Colonic mucosa (tissue), 4 donors: ENCODE results near the gene AK2. TPM values are rescaled to one million over a fixed set of nuclear protein-coding genes. Genes with fewer than 3 reads are reported as not detected.

Experiments
- DNase-seq: peaks from one replicate; pipeline ENCODE4 v3.0.0-alpha.2; 2020
- H3K27ac ChIP-seq: fragments of 200-600 bp; one replicate; pipeline ENCODE4 v1.8.0; 2021
- H3K27me3 ChIP-seq: fragments of 200-600 bp; one replicate; pipeline ENCODE4 v1.8.0; 2021
- H3K36me3 ChIP-seq: fragments of 200-600 bp; one replicate; pipeline ENCODE4 v1.8.0; 2021
- H3K4me1 ChIP-seq: fragments of 200-600 bp; one replicate; pipeline ENCODE4 v1.8.0; 2021; ENCODE audit warnings: mild to moderate bottlenecking
- H3K4me3 ChIP-seq: fragments of 200-600 bp; one replicate; pipeline ENCODE4 v1.8.0; 2021
- H3K9ac ChIP-seq, 2 donors: one replicate each; pipeline ENCODE4 v1.7.0; 2013; ENCODE audit warnings: control low read depth in 2 of 2, low read depth in 2 of 2, low read length in 2 of 2
- H3K9me3 ChIP-seq: fragments of 200-600 bp; one replicate; pipeline ENCODE4 v1.8.0; 2021
- CTCF ChIP-seq: fragments of 200-600 bp; IDR thresholded peaks from one replicate; pipeline ENCODE4 v1.8.0; 2022; ENCODE audit warnings: antibody characterized with exemption, mild to moderate bottlenecking
- intact Hi-C: fragments of 100-400 bp; cut with DNase I; formaldehyde crosslinking; loops from one replicate; pipeline ENCODE4 v1.14.1; 2022
- total RNA-seq, 2 donors: library from RNA; stranded (reverse); fragmentation: NEBNext Ultra II Directional in 1 of 2; extraction: Animal tissue kit (Norgen Biotek cat#: 25700) in 1 of 2; gene quantifications; one replicate each; pipeline ENCODE4 v1.2.1, GENCODE V29; 2021
- donor health status: healthy.
- donor health status: DM: no; HTN: no; CAD: no.
- donor health status: DM: no; HTN: no; CAD: no.

AK2 gene
- total RNA-seq, 2 donors from 2014 or later, result 206 to 243 TPM

DNA sequence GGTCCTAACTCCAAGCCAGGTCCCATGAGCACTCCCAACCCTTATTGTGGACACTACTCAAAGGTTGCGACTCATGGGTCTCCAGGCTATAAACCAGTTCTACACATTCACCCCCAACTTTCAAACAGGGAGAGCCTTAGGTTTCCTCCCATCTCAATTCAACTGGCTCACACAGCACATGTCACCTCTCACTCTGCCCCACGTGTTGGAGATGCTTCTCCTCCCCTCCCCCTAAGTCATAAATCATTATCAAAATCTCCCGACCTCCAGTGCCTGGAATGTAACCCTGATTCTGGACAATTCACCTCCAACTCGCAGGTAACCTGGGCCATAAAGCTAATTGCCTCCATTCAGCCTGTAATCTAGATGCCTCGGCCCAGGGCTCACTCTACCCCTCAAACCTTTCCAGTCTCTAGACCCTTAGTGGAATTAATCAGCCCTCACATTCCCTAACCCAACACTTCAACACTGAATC is 595 bp downstream of the AK2 start:
- H3K27me3 ChIP-seq, result no peaks in the 10 kb centered on the region
- H3K36me3 ChIP-seq, result no peaks in the 10 kb centered on the region
- intact Hi-C loops, result no loop called here
- no peaks in the 10 kb centered on the region for H3K9me3 ChIP-seq
- peak overlapping the region; percentile 88 for H3K4me3 ChIP-seq
- H3K4me1 ChIP-seq, result no peaks in the 10 kb centered on the region
- peak overlapping the region; percentile 82 to 92 for H3K9ac ChIP-seq
- TF ChIP-seq CTCF, result no peak
- peak overlapping the region; percentile 74 for H3K27ac ChIP-seq
- DNase-seq, result no peak

GRCh38 chr1:33032126-33032869 is 4.4 kb downstream of the AK2 start:
- intact Hi-C loops, result no loop called here
- Histone ChIP-seq H3K27ac (no peak overlapping the region), H3K4me1 (no peaks in the 10 kb centered on the region)

DNA sequence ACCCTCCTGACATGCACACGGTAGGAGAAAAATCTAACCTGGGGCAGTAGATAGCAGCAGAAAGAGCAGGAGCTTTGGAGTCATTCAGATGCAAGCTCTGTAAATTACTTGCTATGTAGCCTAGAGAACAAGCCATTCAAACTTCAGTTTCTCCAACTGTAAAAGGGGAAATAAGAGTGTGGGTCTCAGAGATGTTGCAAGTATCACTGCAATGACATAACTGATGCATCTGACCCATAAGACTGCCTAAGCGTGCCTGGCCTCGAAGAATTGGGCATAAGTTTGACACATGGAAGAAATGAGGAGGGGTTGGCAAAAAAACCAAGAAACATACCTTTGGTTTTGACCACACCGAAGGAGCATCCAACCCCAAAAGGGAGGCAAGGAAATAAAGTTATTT is 5.2 kb downstream of the AK2 start:
- DNase-seq, result no peak
- TF ChIP-seq CTCF, result no peak
- Histone ChIP-seq H3K4me1 (no peaks in the 10 kb centered on the region), H3K9me3 (no peaks in the 10 kb centered on the region), H3K36me3 (no peaks in the 10 kb centered on the region), H3K27me3 (no peaks in the 10 kb centered on the region), H3K4me3 (no peak overlapping the region), H3K27ac (no peak overlapping the region), H3K9ac (no peak overlapping the region)
- intact Hi-C loops, result no loop called here

More at GRCh38 chr1:33032126-33032869, 4.4 kb downstream of the AK2 start:
- no peak for TF ChIP-seq CTCF
- H3K27me3 ChIP-seq, result no peaks in the 10 kb centered on the region
- no peak for DNase-seq
- no peak overlapping the region for H3K9ac ChIP-seq
- no peaks in the 10 kb centered on the region for H3K9me3 ChIP-seq
- H3K36me3 ChIP-seq, result no peaks in the 10 kb centered on the region
- H3K4me3 ChIP-seq, result no peak overlapping the region

DNA sequence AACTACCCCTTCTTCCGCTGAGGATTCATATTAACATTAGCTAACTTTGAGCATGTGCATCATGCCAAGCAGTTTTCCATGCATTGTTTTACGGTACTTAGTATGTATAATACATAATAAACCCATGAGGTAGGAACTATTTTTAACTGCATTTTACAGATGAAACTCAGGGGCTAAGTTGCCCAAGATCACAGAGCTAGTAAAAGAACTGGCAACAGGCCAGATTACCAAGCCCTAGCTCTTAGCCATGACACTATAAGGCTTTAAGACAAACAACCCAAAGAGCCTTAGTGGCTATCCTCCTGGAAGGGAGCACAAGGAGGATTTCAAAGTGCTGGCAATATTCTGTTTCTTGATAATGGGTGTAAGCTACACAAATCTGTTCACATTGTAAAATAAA is 6.1 kb downstream of the AK2 start:
- DNase-seq, result no peak
- no peaks in the 10 kb centered on the region for H3K9me3 ChIP-seq
- H3K4me1 ChIP-seq, result no peaks in the 10 kb centered on the region
- H3K27me3 ChIP-seq, result no peaks in the 10 kb centered on the region
- no peak overlapping the region for H3K9ac ChIP-seq
- intact Hi-C loops, result no loop called here
- no peaks in the 10 kb centered on the region for H3K36me3 ChIP-seq
- no peak for TF ChIP-seq CTCF
- H3K4me3 ChIP-seq, result no peak overlapping the region
- H3K27ac ChIP-seq, result no peak overlapping the region

- no peak overlapping the region for H3K27ac ChIP-seq
- H3K36me3 ChIP-seq, result no peaks in the 10 kb centered on the region
- DNase-seq, result no peak
- no peaks in the 10 kb centered on the region for H3K4me1 ChIP-seq
- no peaks in the 10 kb centered on the region for H3K9me3 ChIP-seq
- TF ChIP-seq CTCF, result no peak
- H3K4me3 ChIP-seq, result no peak overlapping the region
- no peaks in the 10 kb centered on the region for H3K27me3 ChIP-seq
- no peak overlapping the region for H3K9ac ChIP-seq
- intact Hi-C loops, result no loop called here
Measured at GRCh38 chr1:33029921-33030320, 6.8 kb downstream of the AK2 start.
